ENCODE results near the gene MYOZ2.
"Not testable (repeated sequence)": the region's sequence is repeated elsewhere in the genome, so short reads cannot be mapped to it uniquely, and the experiment has no call there.

MYOZ2 gene

GRCh38 chr4:119128148-119128547 lies 7.5 kb upstream of the MYOZ2 start:
- no peak for DNase-seq (ENCODE audit: low read depth, low spot score)

GRCh38 chr4:119130365-119131065 lies 5.1 kb upstream of the MYOZ2 start:
- DNase-seq (ENCODE audit: low read depth, low spot score), result no peak

- peak; percentile 24 for DNase-seq (ENCODE audit: low read depth, low spot score)
Observed at GRCh38 chr4:119131164-119131563, 4.5 kb upstream of the MYOZ2 start.

- DNase-seq (ENCODE audit: low read depth, low spot score), result no peak
Observed at GRCh38 chr4:119132306-119132705, 3.3 kb upstream of the MYOZ2 start.

GRCh38 chr4:119136546-119136945 lies 914 bp downstream of the MYOZ2 start:
- no peak for DNase-seq (ENCODE audit: low read depth, low spot score)

GRCh38 chr4:119138046-119138445 lies 2.4 kb downstream of the MYOZ2 start:
- no peak for DNase-seq (ENCODE audit: low read depth, low spot score)

GRCh38 chr4:119139311-119139710 lies 3.7 kb downstream of the MYOZ2 start:
- DNase-seq (ENCODE audit: low read depth, low spot score), result no peak

- DNase-seq (ENCODE audit: low read depth, low spot score), result no peak
Observed at GRCh38 chr4:119139822-119140252, 4.2 kb downstream of the MYOZ2 start.

GRCh38 chr4:119141283-119141682 lies 5.7 kb downstream of the MYOZ2 start:
- DNase-seq (ENCODE audit: low read depth, low spot score), result not testable (repeated sequence)

GRCh38 chr4:119142833-119143232 lies 7.2 kb downstream of the MYOZ2 start:
- DNase-seq (ENCODE audit: low read depth, low spot score), result no peak

GRCh38 chr4:119143341-119143740 lies 7.7 kb downstream of the MYOZ2 start:
- DNase-seq (ENCODE audit: low read depth, low spot score), result not testable (repeated sequence)

GRCh38 chr4:119149110-119149509 lies 13.5 kb downstream of the MYOZ2 start:
- DNase-seq (ENCODE audit: low read depth, low spot score), result no peak

- DNase-seq (ENCODE audit: low read depth, low spot score), result no peak
Observed at GRCh38 chr4:119151161-119151560, 15.5 kb downstream of the MYOZ2 start.

- DNase-seq (ENCODE audit: low read depth, low spot score), result no peak
Observed at GRCh38 chr4:119152741-119153140, 17.1 kb downstream of the MYOZ2 start.

- no peak for DNase-seq (ENCODE audit: low read depth, low spot score)
Observed at GRCh38 chr4:119162174-119162573, 26.5 kb downstream of the MYOZ2 start.

GRCh38 chr4:119165767-119166166 lies 30.1 kb downstream of the MYOZ2 start:
- no peak for DNase-seq (ENCODE audit: low read depth, low spot score)

GRCh38 chr4:119170195-119170594 lies 34.6 kb downstream of the MYOZ2 start:
- no peak for DNase-seq (ENCODE audit: low read depth, low spot score)

GRCh38 chr4:119172223-119172622 lies 36.6 kb downstream of the MYOZ2 start:
- no peak for DNase-seq (ENCODE audit: low read depth, low spot score)

GRCh38 chr4:119173729-119174361 lies 38.2 kb downstream of the MYOZ2 start:
- not testable (repeated sequence) for DNase-seq (ENCODE audit: low read depth, low spot score)

- DNase-seq (ENCODE audit: low read depth, low spot score), result no peak
Observed at GRCh38 chr4:119179011-119179410, 43.4 kb downstream of the MYOZ2 start.

- DNase-seq (ENCODE audit: low read depth, low spot score), result no peak
Observed at GRCh38 chr4:119184128-119184527, 48.5 kb downstream of the MYOZ2 start.

GRCh38 chr4:119189638-119190037 lies 54.0 kb downstream of the MYOZ2 start:
- DNase-seq (ENCODE audit: low read depth, low spot score), result no peak

GRCh38 chr4:119190354-119190753 lies 54.7 kb downstream of the MYOZ2 start:
- no peak for DNase-seq (ENCODE audit: low read depth, low spot score)

Measured in ELF-1 (cell line).